Measurements from ENCODE around the gene GCN1. TPM values are rescaled to one million over a fixed set of nuclear protein-coding genes. Genes with fewer than 3 reads are reported as not detected.

The GCN1 gene
- total and polyA plus RNA-seq, 2 of the 8 experiments (the other 6 are each of a cell fraction or from before 2014, with no cell fraction given) = 61.4 to 133 TPM

GRCh38 chr12:120092551-120093335 is 101.8 kb downstream of the GCN1 start:
- peaks cover 0 to 5% (median 4%) of the 10 kb centered on the region in 4 experiments; a peak in 3 of 8 replicates for H3K36me3 ChIP-seq (ENCODE audit: control insufficient read depth in 2 of 4, insufficient read depth in 4 of 4, low read length in 3 of 4)
- H2BK5ac ChIP-seq (ENCODE audit: low read depth, low read length) = peak overlapping the region; percentile 93
- no peak overlapping the region for H3K4me3 ChIP-seq (ENCODE audit: extremely low read depth in 1 of 4, insufficient read depth in 2 of 4, low read depth in 3 of 4, low read length in 4 of 4)
- peak overlapping the region; percentile 44 for H3K4ac ChIP-seq (replicated peaks; ENCODE audit: insufficient read length, low read depth, low read length)
- H3K79me2 ChIP-seq (ENCODE audit: control insufficient read depth in 1 of 2, insufficient read depth in 2 of 2, low read length in 2 of 2) = no peaks in the 10 kb centered on the region
- peak overlapping the region; percentile 65 for H4K8ac ChIP-seq (ENCODE audit: extremely low read depth, insufficient read depth, low read length)
- peak overlapping the region; percentile 84; the same call in 1 of the 2 replicates for H2BK12ac ChIP-seq (ENCODE audit: low read depth, low read length)
- peaks cover 0 to 4% of the 10 kb centered on the region in 2 experiments for H4K20me1 ChIP-seq (replicated peaks in 1 of 2; ENCODE audit: control insufficient read depth in 1 of 2, insufficient read depth in 2 of 2, low read length in 2 of 2)
- no peak overlapping the region for H2AFZ ChIP-seq (ENCODE audit: low read length)
- no peak overlapping the region; a peak in 1 of 7 replicates for H3K9ac ChIP-seq (replicated peaks in 1 of 4; ENCODE audit: extremely low read depth in 1 of 4, low read depth in 3 of 4, low read length in 3 of 4)
- WGBS, 2 experiments (ENCODE audit: extremely low coverage in 1 of 2, insufficient coverage in 1 of 2, insufficient read length in 1 of 2, insufficient replicate concordance in 2 of 2, low coverage in 1 of 2, low lambda C conversion rate in 2 of 2, missing lambda C conversion rate in 1 of 2) = 88% methylated on average over 21 of the region's 23 CpGs; no CpG with 5 or more reads in 1 of the 2 experiments
- H2BK120ac ChIP-seq (replicated peaks; ENCODE audit: low read depth, low read length) = no peak overlapping the region
- no peak overlapping the region for H2AK5ac ChIP-seq (ENCODE audit: low read depth, low read length)
- peaks cover 3% of the 10 kb centered on the region; the same call in 1 of the 2 replicates for H3K23me2 ChIP-seq (ENCODE audit: low read depth, low read length)
- peaks cover 6 to 39% (median 29%) of the 10 kb centered on the region in 4 experiments for H3K4me1 ChIP-seq (replicated peaks in 1 of 4; ENCODE audit: control insufficient read depth in 3 of 4, insufficient read depth in 4 of 4, low read length in 3 of 4)
- peak overlapping the region; percentile 41 for H2BK20ac ChIP-seq (ENCODE audit: low read length)
- H3K27ac ChIP-seq (ENCODE audit: low read depth, low read length) = peak overlapping the region; percentile 58; the same call in 1 of the 2 replicates
- 0 out of 2 replicates have a peak overlapping the region, but pooled peaks have one; percentile 10 for H2BK15ac ChIP-seq (ENCODE audit: low read length)
- H3K27me3 ChIP-seq (replicated peaks in 1 of 4; ENCODE audit: control insufficient read depth in 3 of 4, extremely low read depth in 1 of 4, insufficient read depth in 3 of 4, low read length in 3 of 4) = no peaks in the 10 kb centered on the region
- DNase-seq (ENCODE audit: low read depth in 1 of 2, low spot score in 2 of 2) (no peak), FAIRE-seq (no peak)
- no peak overlapping the region for H3K14ac ChIP-seq (ENCODE audit: insufficient read length)
- H3K79me1 ChIP-seq (ENCODE audit: low read depth, low read length) = no peaks in the 10 kb centered on the region
- peak in 1 of 3 experiments; percentile 34; a peak in 1 of 4 replicates for TF ChIP-seq CTCF (IDR thresholded peaks at IDR 0.05; ENCODE audit: control extremely low read depth in 1 of 3, insufficient read depth in 1 of 3, low read depth in 1 of 3, low read length in 3 of 3)
- no peak for TF ChIP-seq POU5F1 (IDR thresholded peaks at IDR 0.05; ENCODE audit: low read depth, low read length)
- peak; percentile 24 to 39; a peak in 2 of 4 replicates for TF ChIP-seq RAD21 (IDR thresholded peaks at IDR 0.05 in 1 of 2, conservative IDR thresholded peaks at IDR 0.05 in 1 of 2; ENCODE audit: low read depth in 2 of 2, low read length in 2 of 2)
- TF ChIP-seq CHD1 (IDR thresholded peaks at IDR 0.05; ENCODE audit: low read depth, low read length) = no peak
- POLR2A ChIA-PET (ENCODE audit: partially characterized antibody) = interaction anchor here (1.1 to 11.7 kb wide), 15 partner anchors 9 to 488 kb away, joined by 3 to 96 read pairs (median 5); partner anchors contain the start of genes GCN1, POP5, PXN and RAB35
- H3K4me2 ChIP-seq (ENCODE audit: insufficient read depth in 1 of 2, low read depth in 2 of 2, low read length in 2 of 2) = no peak overlapping the region
- CTCF ChIA-PET (ENCODE audit: partially characterized antibody) = interaction anchor here (0.9 to 2.6 kb wide), 5 partner anchors 9 to 127 kb away, joined by 3 to 12 read pairs (median 4); partner anchors contain the start of gene BICDL1
- no peak overlapping the region for H3K23ac ChIP-seq (ENCODE audit: insufficient read length)
- H3K9me3 ChIP-seq (ENCODE audit: insufficient read depth in 2 of 2, low read depth in 1 of 2, low read length in 1 of 2) = no peaks in the 10 kb centered on the region
- peak overlapping the region; percentile 66 for H4K5ac ChIP-seq (ENCODE audit: insufficient read length, low read depth, low read length)
- H3K56ac ChIP-seq (replicated peaks; ENCODE audit: insufficient read length, low read depth, low read length) = no peak overlapping the region
- peak overlapping the region; percentile 18 for H4K91ac ChIP-seq (replicated peaks; ENCODE audit: insufficient read length, low read length)
- H3K18ac ChIP-seq (ENCODE audit: extremely low read depth, low read length) = peak overlapping the region; percentile 93

Data from H1 (cell line).